ENCODE measurements around the gene BSDC1.
"Not testable (repeated sequence)": the region's sequence is repeated elsewhere in the genome, so short reads cannot be mapped to it uniquely, and the experiment has no call there.

Gene BSDC1

GRCh38 chr1:32356478-32356877 is 37.8 kb downstream of the BSDC1 start:
- FAIRE-seq = no peak

- FAIRE-seq = not testable (repeated sequence)
Observed at GRCh38 chr1:32355778-32356177, 38.5 kb downstream of the BSDC1 start.

GRCh38 chr1:32353886-32354570 is 40.2 kb downstream of the BSDC1 start:
- FAIRE-seq = no peak

GRCh38 chr1:32353431-32353830 is 40.8 kb downstream of the BSDC1 start:
- no peak for FAIRE-seq

- FAIRE-seq = no peak
Observed at GRCh38 chr1:32352831-32353383, 41.3 kb downstream of the BSDC1 start.

- no peak for FAIRE-seq
Observed at GRCh38 chr1:32352239-32352745, 41.9 kb downstream of the BSDC1 start.

GRCh38 chr1:32351399-32352238 is 42.6 kb downstream of the BSDC1 start:
- no peak for FAIRE-seq

- FAIRE-seq = no peak
Observed at GRCh38 chr1:32350785-32351398, 43.3 kb downstream of the BSDC1 start.

- FAIRE-seq = no peak
Observed at GRCh38 chr1:32349211-32349708, 45.0 kb downstream of the BSDC1 start.

GRCh38 chr1:32346532-32347157 is 47.6 kb downstream of the BSDC1 start:
- FAIRE-seq = no peak

- FAIRE-seq = no peak
Observed at GRCh38 chr1:32345289-32345827, 48.9 kb downstream of the BSDC1 start.

- no peak for FAIRE-seq
Observed at GRCh38 chr1:32342704-32343103, 51.5 kb downstream of the BSDC1 start.

- FAIRE-seq = no peak
Observed at GRCh38 chr1:32341971-32342370, 52.3 kb downstream of the BSDC1 start.

- FAIRE-seq = no peak
Observed at GRCh38 chr1:32341186-32341757, 53.0 kb downstream of the BSDC1 start.

GRCh38 chr1:32339363-32339978 is 54.8 kb downstream of the BSDC1 start:
- FAIRE-seq = no peak

- no peak for FAIRE-seq
Observed at GRCh38 chr1:32338637-32339145, 55.5 kb downstream of the BSDC1 start.

GRCh38 chr1:32337855-32338636 is 56.2 kb downstream of the BSDC1 start:
- FAIRE-seq = no peak

- FAIRE-seq = no peak
Observed at GRCh38 chr1:32336963-32337675, 57.1 kb downstream of the BSDC1 start.

GRCh38 chr1:32336591-32336932 is 57.7 kb downstream of the BSDC1 start:
- FAIRE-seq = no peak

Measured in A204.1 (cell line).